IMR-90 (cell line): ENCODE results near the gene SPNS2. TPM values are rescaled to one million over a fixed set of nuclear protein-coding genes. Genes with fewer than 3 reads are reported as not detected.
A peak's percentile ranks its signal among the peaks of the same experiment; 100 is the strongest.

Experiments
- ATAC-seq: fragments of 200-7000 bp; cut with Tn5 transposase; 2 replicates; pipeline ENCODE4 v1.9.1; 2020; ENCODE audit warnings: low read depth, mild to moderate bottlenecking, moderate library complexity
- BruUV-seq: library from RNA; stranded (reverse); fragments of 400-500 nt; replicated peaks from 2 replicates; lab custom pipeline; 2021; lab: Mats Ljungman, UMichigan
- CTCF ChIA-PET: fragments of 300-600 bp; formaldehyde crosslinking; extraction: SDS; loops from one replicate; lab custom pipeline; 2021; ENCODE audit warnings: antibody characterized with exemption; lab: Yijun Ruan, JAX
- POLR2A ChIA-PET: fragments of 300-600 bp; sonication (Branson Sonifier 250); formaldehyde crosslinking; loops from one replicate; lab custom pipeline; 2022; ENCODE audit warnings: antibody characterized with exemption; ENCODE audit not compliant: unreplicated experiment; lab: Charles Lee
- DNase-seq: peaks from one replicate; pipeline ENCODE4 v3.0.0; 2013
- H2AFZ ChIP-seq: replicated peaks from 2 replicates; pipeline ENCODE3; 2013; ENCODE audit warnings: low read length, mild to moderate bottlenecking; ENCODE audit not compliant: poor library complexity
- H2AK5ac ChIP-seq: 2 replicates; pipeline ENCODE4 v1.6.1; 2013; ENCODE audit warnings: low read depth, low read length, inconsistent platforms
- H2AK9ac ChIP-seq: replicated peaks from 2 replicates; pipeline ENCODE3; 2013; ENCODE audit warnings: mild to moderate bottlenecking, low read depth, low read length, moderate library complexity; ENCODE audit not compliant: poor library complexity
- H2BK120ac ChIP-seq: 2 replicates; pipeline ENCODE4 v1.6.1; 2013; ENCODE audit warnings: low read depth, low read length, inconsistent platforms
- H2BK15ac ChIP-seq: 3 replicates; pipeline ENCODE4 v1.6.1; 2013; ENCODE audit warnings: low read depth, low read length, inconsistent platforms
- H2BK20ac ChIP-seq: 2 replicates; pipeline ENCODE4 v1.6.1; 2013; ENCODE audit warnings: low read depth, mild to moderate bottlenecking, inconsistent platforms, low read length, moderate library complexity
- H2BK5ac ChIP-seq: 2 replicates; pipeline ENCODE4 v1.6.1; 2013; ENCODE audit warnings: mild to moderate bottlenecking, low read depth, low read length, inconsistent platforms; ENCODE audit not compliant: poor library complexity, severe bottlenecking
- H3K14ac ChIP-seq: replicated peaks from 2 replicates; pipeline ENCODE4 v1.6.1; 2013; ENCODE audit warnings: low read depth, low read length, inconsistent platforms
- H3K18ac ChIP-seq: 2 replicates; pipeline ENCODE4 v1.6.1; 2013; ENCODE audit warnings: low read depth, low read length, control low read depth
- H3K23ac ChIP-seq: 2 replicates; pipeline ENCODE4 v1.6.1; 2013; ENCODE audit warnings: low read depth, low read length, inconsistent platforms
- H3K27ac ChIP-seq: 2 replicates; pipeline ENCODE4 v1.5.1; 2013; ENCODE audit warnings: mild to moderate bottlenecking, control low read depth, low read length; ENCODE audit not compliant: insufficient read depth
- H3K27me3 ChIP-seq: 2 replicates; pipeline ENCODE4 v1.6.1; 2013; ENCODE audit warnings: low read length; ENCODE audit not compliant: control insufficient read depth, insufficient read depth
- H3K36me3 ChIP-seq: 2 replicates; pipeline ENCODE4 v1.6.1; 2013; ENCODE audit warnings: low read length, mixed read lengths; ENCODE audit not compliant: control insufficient read depth, insufficient read depth
- H3K4ac ChIP-seq: 2 replicates; pipeline ENCODE4 v1.6.1; 2013; ENCODE audit warnings: low read depth, low read length, inconsistent platforms
- H3K4me1 ChIP-seq: 2 replicates; pipeline ENCODE4 v1.6.1; 2013; ENCODE audit warnings: low read length, mixed read lengths; ENCODE audit not compliant: control insufficient read depth, insufficient read depth
- H3K4me2 ChIP-seq: 2 replicates; pipeline ENCODE4 v1.6.1; 2013; ENCODE audit warnings: low read depth, mild to moderate bottlenecking, control low read depth, low read length, moderate library complexity
- H3K4me3 ChIP-seq: 2 replicates; pipeline ENCODE4 v1.5.1; 2013; ENCODE audit warnings: low read depth, mild to moderate bottlenecking, control low read depth, low read length, moderate library complexity; ENCODE audit not compliant: insufficient read depth
- H3K56ac ChIP-seq: 2 replicates; pipeline ENCODE4 v1.6.1; 2013; ENCODE audit warnings: low read length, inconsistent platforms; ENCODE audit not compliant: insufficient read depth; ENCODE audit errors: extremely low read depth
- H3K79me1 ChIP-seq, 2 experiments: 2 replicates each; pipeline ENCODE4 v1.6.1; 2013; ENCODE audit warnings: low read length in 2 of 2, inconsistent platforms in 1 of 2, low read depth in 1 of 2
- H3K9ac ChIP-seq: 2 replicates; pipeline ENCODE4 v1.6.1; 2013; ENCODE audit warnings: low read depth, low read length, control low read depth
- H3K9me1 ChIP-seq: 2 replicates; pipeline ENCODE4 v1.6.1; 2013; ENCODE audit warnings: low read length, inconsistent platforms; ENCODE audit not compliant: insufficient read depth
- H3K9me3 ChIP-seq: 2 replicates; pipeline ENCODE4 v1.6.1; 2013; ENCODE audit warnings: low read length; ENCODE audit not compliant: control insufficient read depth, insufficient read depth
- H4K20me1 ChIP-seq: 2 replicates; pipeline ENCODE4 v1.6.1; 2013; ENCODE audit warnings: low read length, inconsistent platforms; ENCODE audit not compliant: insufficient read depth
- H4K5ac ChIP-seq: 2 replicates; pipeline ENCODE4 v1.6.1; 2013; ENCODE audit warnings: mild to moderate bottlenecking, low read depth, low read length, control low read depth
- H4K8ac ChIP-seq, 2 experiments: 2 replicates each; pipeline ENCODE4 v1.6.1; 2013; ENCODE audit warnings: low read depth in 2 of 2, low read length in 2 of 2, control low read depth in 1 of 2, inconsistent platforms in 1 of 2
- H4K91ac ChIP-seq: 2 replicates; pipeline ENCODE4 v1.6.1; 2013; ENCODE audit warnings: low read depth, low read length, inconsistent platforms; ENCODE audit not compliant: insufficient read depth
- BHLHE40 ChIP-seq: fragments of 150-350 bp; IDR thresholded peaks from 2 replicates; pipeline ENCODE4 v1.6.1; 2016; ENCODE audit warnings: mild to moderate bottlenecking, low read depth, low read length
- CEBPB ChIP-seq: IDR thresholded peaks from 2 replicates; pipeline ENCODE4 v1.6.1; 2012; ENCODE audit warnings: low read depth, low read length, improper control_type of control experiment
- CHD1 ChIP-seq: IDR thresholded peaks from 2 replicates; pipeline ENCODE4 v1.6.1; 2012; ENCODE audit warnings: low read depth, low read length, improper control_type of control experiment
- MAZ ChIP-seq: IDR thresholded peaks from 2 replicates; pipeline ENCODE4 v1.6.1; 2012; ENCODE audit warnings: low read depth, mild to moderate bottlenecking, low read length, improper control_type of control experiment, moderate library complexity, borderline replicate concordance
- RFX5 ChIP-seq: IDR thresholded peaks from 2 replicates; pipeline ENCODE4 v1.8.0; 2012; ENCODE audit warnings: low read depth, mild to moderate bottlenecking, low read length, moderate library complexity
- WGBS, 2 experiments: methylation state at CpG; one replicate each; pipeline versions ENCODE4 v1.1.5 to v1.1.7; 2013; ENCODE audit warnings: missing lambda C conversion rate in 2 of 2; ENCODE audit not compliant: insufficient read length in 1 of 2; ENCODE audit errors: extremely low coverage in 2 of 2; 5-methylcytosine and 5-hydroxymethylcytosine counted together
- dilution Hi-C: fragments of 300-500 bp; cut with HindIII; formaldehyde crosslinking; loops from one replicate; pipeline ENCODE4 v1.14.3; 2018; ENCODE audit warnings: low sequenced_read_pairs; ENCODE audit not compliant: unreplicated experiment
- in situ Hi-C: fragments of 300-500 bp; cut with MboI; formaldehyde crosslinking; loops from 3 replicates; pipeline ENCODE4 v1.14.3; 2019; ENCODE audit warnings: low sequenced_read_pairs, inconsistent platforms, mixed read lengths
- intact Hi-C: fragments of 100-400 bp; cut with micrococcal nuclease; formaldehyde crosslinking; loops from 2 replicates; pipeline ENCODE4 v1.10.0; 2022
- polyA plus RNA-seq, 3 experiments: library from polyadenylated mRNA; depleted of rRNA; stranded (reverse); fragments of >200 nt; gene quantifications; 2 replicates each; pipeline ENCODE4 v1.2.3, GENCODE V29; 2012; ENCODE audit warnings: low replicate concordance in 1 of 3
- total RNA-seq: library from RNA; depleted of rRNA; stranded (reverse); fragments of >200 nt; gene quantifications from 2 replicates; pipeline ENCODE4 v1.2.3, GENCODE V29; 2012
- TF ChIP-seq, protein P1 (sequence below): fragments of 150-350 bp; IDR thresholded peaks from 2 replicates; pipeline ENCODE4 v1.6.1; 2017; ENCODE audit warnings: mild to moderate bottlenecking, antibody characterized with exemption, low read length, low read depth
- TF ChIP-seq, protein P2 (sequence below): conservative IDR thresholded peaks from 2 replicates; pipeline ENCODE4 v1.5.1; 2012; ENCODE audit warnings: mild to moderate bottlenecking, low read depth, low read length, improper control_type of control experiment

SPNS2 gene
- total and polyA plus RNA-seq, 2 of the 4 experiments (the other 2 are of a cell fraction) = under 0.01 TPM; not detected in 1

- no peak overlapping the region for H4K91ac ChIP-seq
- H2AK5ac ChIP-seq = no peak overlapping the region
- H3K4ac ChIP-seq = no peak overlapping the region
- H2AK9ac ChIP-seq = peak overlapping the region; percentile 42
- no peak overlapping the region for H3K4me2 ChIP-seq
- no peak for ATAC-seq
- no peak overlapping the region for H2BK120ac ChIP-seq
- TF ChIP-seq CEBPB = no peak
- TF ChIP-seq, protein P1, sequence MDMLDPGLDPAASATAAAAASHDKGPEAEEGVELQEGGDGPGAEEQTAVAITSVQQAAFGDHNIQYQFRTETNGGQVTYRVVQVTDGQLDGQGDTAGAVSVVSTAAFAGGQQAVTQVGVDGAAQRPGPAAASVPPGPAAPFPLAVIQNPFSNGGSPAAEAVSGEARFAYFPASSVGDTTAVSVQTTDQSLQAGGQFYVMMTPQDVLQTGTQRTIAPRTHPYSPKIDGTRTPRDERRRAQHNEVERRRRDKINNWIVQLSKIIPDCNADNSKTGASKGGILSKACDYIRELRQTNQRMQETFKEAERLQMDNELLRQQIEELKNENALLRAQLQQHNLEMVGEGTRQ = no peak
- TF ChIP-seq MAZ = no peak
- TF ChIP-seq RFX5 = no peak
- no peak for TF ChIP-seq BHLHE40
- TF ChIP-seq CHD1 = no peak
- TF ChIP-seq, protein P2, sequence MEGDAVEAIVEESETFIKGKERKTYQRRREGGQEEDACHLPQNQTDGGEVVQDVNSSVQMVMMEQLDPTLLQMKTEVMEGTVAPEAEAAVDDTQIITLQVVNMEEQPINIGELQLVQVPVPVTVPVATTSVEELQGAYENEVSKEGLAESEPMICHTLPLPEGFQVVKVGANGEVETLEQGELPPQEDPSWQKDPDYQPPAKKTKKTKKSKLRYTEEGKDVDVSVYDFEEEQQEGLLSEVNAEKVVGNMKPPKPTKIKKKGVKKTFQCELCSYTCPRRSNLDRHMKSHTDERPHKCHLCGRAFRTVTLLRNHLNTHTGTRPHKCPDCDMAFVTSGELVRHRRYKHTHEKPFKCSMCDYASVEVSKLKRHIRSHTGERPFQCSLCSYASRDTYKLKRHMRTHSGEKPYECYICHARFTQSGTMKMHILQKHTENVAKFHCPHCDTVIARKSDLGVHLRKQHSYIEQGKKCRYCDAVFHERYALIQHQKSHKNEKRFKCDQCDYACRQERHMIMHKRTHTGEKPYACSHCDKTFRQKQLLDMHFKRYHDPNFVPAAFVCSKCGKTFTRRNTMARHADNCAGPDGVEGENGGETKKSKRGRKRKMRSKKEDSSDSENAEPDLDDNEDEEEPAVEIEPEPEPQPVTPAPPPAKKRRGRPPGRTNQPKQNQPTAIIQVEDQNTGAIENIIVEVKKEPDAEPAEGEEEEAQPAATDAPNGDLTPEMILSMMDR = no peak
- no peak overlapping the region for H3K56ac ChIP-seq
- no peak overlapping the region for H3K9ac ChIP-seq
- H3K23ac ChIP-seq = no peak overlapping the region
- 66% methylated on average over 16 of the region's 30 CpGs; no CpG with 5 or more reads in 1 of the 2 experiments for WGBS, 2 experiments
- no peak overlapping the region for H4K8ac ChIP-seq
- no peak overlapping the region for H2BK20ac ChIP-seq
- H3K27ac ChIP-seq = no peak overlapping the region
- intact Hi-C loops (no loop called here), in situ Hi-C loops (no loop called here), dilution Hi-C loops (no loop called here)
- H3K36me3 ChIP-seq = no peaks in the 10 kb centered on the region
- H3K4me3 ChIP-seq = no peak overlapping the region
- no TSS peak for BruUV-seq
- POLR2A ChIA-PET = no interaction called here
- peaks cover 25% of the 10 kb centered on the region for H3K27me3 ChIP-seq
- no peak for DNase-seq
- H2BK15ac ChIP-seq = no peak overlapping the region
- no peak overlapping the region for H3K14ac ChIP-seq
- no peaks in the 10 kb centered on the region for H3K9me1 ChIP-seq
- no peaks in the 10 kb centered on the region for H3K79me1 ChIP-seq
- CTCF ChIA-PET = no interaction called here
- H3K18ac ChIP-seq = no peak overlapping the region
- no peaks in the 10 kb centered on the region for H3K9me3 ChIP-seq
- no peak overlapping the region for H4K5ac ChIP-seq
- H4K20me1 ChIP-seq = no peaks in the 10 kb centered on the region
- H3K4me1 ChIP-seq = no peaks in the 10 kb centered on the region
- H2BK5ac ChIP-seq = no peak overlapping the region
- peak overlapping the region; percentile 32 for H2AFZ ChIP-seq
These were observed 32.4 kb downstream of the SPNS2 start for GRCh38 chr17:4530799-4531730.
